ENCODE measurements around the gene TPPP2. TPM values are rescaled to one million over a fixed set of nuclear protein-coding genes. Genes with fewer than 3 reads are reported as not detected.

Gene TPPP2
- polyA plus RNA-seq, 1 of the 3 experiments (the other 2 are of a cell fraction): not detected

- Histone ChIP-seq H3K9ac (no peak overlapping the region), H3K4me2 (no peak overlapping the region), H4K20me1 (ENCODE audit: insufficient read depth) (no peaks in the 10 kb centered on the region), H3K4me3 (ENCODE audit: low read depth in 2 of 2, low read length in 1 of 2) (no peak overlapping the region), H3K27ac (ENCODE audit: low read depth in 2 of 2, low read length in 1 of 2) (no peak overlapping the region), H3K27me3 (ENCODE audit: insufficient read depth) (no peaks in the 10 kb centered on the region), H2AFZ (ENCODE audit: low read depth) (no peak overlapping the region), H3F3A (replicated peaks; ENCODE audit: insufficient read depth) (peaks cover 9% of the 10 kb centered on the region), H3K4me1 (ENCODE audit: control insufficient read depth in 1 of 2, insufficient read depth in 2 of 2, low read depth in 1 of 2, low read length in 1 of 2) (no peaks in the 10 kb centered on the region; a peak in 1 of 4 replicates), H3K9me3 (no peaks in the 10 kb centered on the region), H3K79me2 (ENCODE audit: insufficient read depth) (peaks cover 8% of the 10 kb centered on the region; the same call in 1 of the 2 replicates), H3K9me2 (no peaks in the 10 kb centered on the region), H3K36me3 (replicated peaks in 1 of 2; ENCODE audit: control insufficient read depth in 1 of 2, insufficient read depth in 2 of 2, low read length in 1 of 2) (peaks cover 28 to 50% of the 10 kb centered on the region in 2 experiments)
- POLR2A ChIA-PET: interaction anchor here (0.6 kb wide), 1 partner anchor 51 kb away, joined by 3 read pairs; no protein-coding TSS in a partner anchor
- DNase-seq: no peak
- WGBS (ENCODE audit: low lambda C conversion rate): 81% methylated on average over 4 of the region's 4 CpGs
- no peak for TF ChIP-seq SIN3A (IDR thresholded peaks at IDR 0.05; ENCODE audit: borderline replicate concordance, low read depth, low read length)
- no peak for TF ChIP-seq CHD2 (IDR thresholded peaks at IDR 0.05; ENCODE audit: low read length, partially characterized antibody)
- no peak for TF ChIP-seq PBX3 (IDR thresholded peaks at IDR 0.05)
- no peak for TF ChIP-seq ZBTB33 (IDR thresholded peaks at IDR 0.05; ENCODE audit: borderline replicate concordance, low read depth)
- no peak for TF ChIP-seq IRF3 (IDR thresholded peaks at IDR 0.05; ENCODE audit: low read depth, low read length)
- TF ChIP-seq NRF1 (IDR thresholded peaks at IDR 0.05; ENCODE audit: low read depth, low read length): no peak
- TF ChIP-seq FOXJ3 (CRISPR knock-in tag; IDR thresholded peaks at IDR 0.05): no peak
- no peak for TF ChIP-seq USF1 (IDR thresholded peaks at IDR 0.05; ENCODE audit: borderline replicate concordance, low read depth)
- no peak for TF ChIP-seq GABPA (IDR thresholded peaks at IDR 0.05; ENCODE audit: low read depth)
- TF ChIP-seq FOXM1 (IDR thresholded peaks at IDR 0.05; ENCODE audit: low read depth): no peak
- TF ChIP-seq FOSL2 (IDR thresholded peaks at IDR 0.05; ENCODE audit: borderline replicate concordance, low read depth): no peak
- TF ChIP-seq TAF1 (IDR thresholded peaks at IDR 0.05; ENCODE audit: borderline replicate concordance, low read depth, low read length): no peak
- TF ChIP-seq RAD21 (IDR thresholded peaks at IDR 0.05; ENCODE audit: low read length): no peak
- no peak for TF ChIP-seq ELF1 (IDR thresholded peaks at IDR 0.05)
- no peak for TF ChIP-seq TEAD4 (IDR thresholded peaks at IDR 0.05; ENCODE audit: borderline replicate concordance, insufficient read depth)
- TF ChIP-seq NFIC (IDR thresholded peaks at IDR 0.05; ENCODE audit: borderline replicate concordance): no peak
- CTCF ChIA-PET: interaction anchor here (0.7 to 8.8 kb wide), 8 partner anchors 14 to 557 kb away, joined by 3 to 54 read pairs (median 5); partner anchors contain the start of gene ARHGEF40
Measured at GRCh38 chr14:20997115-20997514, 32.9 kb upstream of the TPPP2 start.
